ENCODE results near the gene RGS6.

DNA sequence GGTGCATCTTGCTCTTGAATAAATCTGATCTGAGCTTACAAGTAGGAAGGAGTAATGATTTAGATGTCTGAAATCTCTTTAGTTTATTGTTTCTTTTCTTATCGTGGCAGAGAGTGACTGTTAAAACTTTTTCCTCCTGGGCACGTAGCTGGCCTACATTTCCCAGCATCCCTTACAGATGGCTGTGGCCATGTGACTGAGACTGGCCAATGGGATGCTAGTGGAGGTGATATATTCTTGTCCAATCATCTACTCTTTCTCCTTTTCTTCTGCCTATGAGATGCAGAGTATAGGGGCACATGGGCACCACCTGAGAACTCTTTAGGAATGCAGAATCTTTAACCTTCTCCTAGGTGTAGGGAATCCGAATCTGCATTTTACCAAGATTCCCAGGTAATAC is 237.3 kb downstream of the RGS6 start:
- no peak for TF ChIP-seq EZH2 (IDR thresholded peaks at IDR 0.05; ENCODE audit: insufficient read depth, poor library complexity, severe bottlenecking)
- TF ChIP-seq EZH2phosphoT487 (IDR thresholded peaks at IDR 0.05; ENCODE audit: insufficient read depth, low read depth), result no peak
